ENCODE results near the gene WFIKKN2.

Gene WFIKKN2

GRCh38 chr17:50807675-50808074 is 27.7 kb upstream of the WFIKKN2 start:
- no peak for TF ChIP-seq CTCF (IDR thresholded peaks at IDR 0.05; ENCODE audit: low read depth, low read length, missing control alignments)
- DNase-seq (ENCODE audit: low read depth), result no peak
- in situ Hi-C loops (cut with HindIII; ENCODE audit: low sequenced_read_pairs), result no loop called here
- no peak overlapping the region for H3K4me3 ChIP-seq (ENCODE audit: low read depth, low read length)

- in situ Hi-C loops (cut with HindIII; ENCODE audit: low sequenced_read_pairs), result no loop called here
- H3K4me3 ChIP-seq (ENCODE audit: low read depth, low read length), result no peak overlapping the region
- no peak for DNase-seq (ENCODE audit: low read depth)
- TF ChIP-seq CTCF (IDR thresholded peaks at IDR 0.05; ENCODE audit: low read depth, low read length, missing control alignments), result no peak
Measured at GRCh38 chr17:50808413-50808812, 27.0 kb upstream of the WFIKKN2 start.

- no peak for TF ChIP-seq CTCF (IDR thresholded peaks at IDR 0.05; ENCODE audit: low read depth, low read length, missing control alignments)
- in situ Hi-C loops (cut with HindIII; ENCODE audit: low sequenced_read_pairs), result no loop called here
- H3K4me3 ChIP-seq (ENCODE audit: low read depth, low read length), result no peak overlapping the region
- no peak for DNase-seq (ENCODE audit: low read depth)
Measured at GRCh38 chr17:50808888-50809287, 26.5 kb upstream of the WFIKKN2 start.

GRCh38 chr17:50813583-50813982 is 21.8 kb upstream of the WFIKKN2 start:
- TF ChIP-seq CTCF (IDR thresholded peaks at IDR 0.05; ENCODE audit: low read depth, low read length, missing control alignments), result no peak
- no peak for DNase-seq (ENCODE audit: low read depth)
- no peak overlapping the region for H3K4me3 ChIP-seq (ENCODE audit: low read depth, low read length)
- in situ Hi-C loops (cut with HindIII; ENCODE audit: low sequenced_read_pairs), result no loop called here

- TF ChIP-seq CTCF (IDR thresholded peaks at IDR 0.05; ENCODE audit: low read depth, low read length, missing control alignments), result no peak
- in situ Hi-C loops (cut with HindIII; ENCODE audit: low sequenced_read_pairs), result no loop called here
- H3K4me3 ChIP-seq (ENCODE audit: low read depth, low read length), result no peak overlapping the region
- no peak for DNase-seq (ENCODE audit: low read depth)
Measured at GRCh38 chr17:50815400-50815799, 20.0 kb upstream of the WFIKKN2 start.

GRCh38 chr17:50816271-50816670 is 19.1 kb upstream of the WFIKKN2 start:
- DNase-seq (ENCODE audit: low read depth), result no peak
- no peak overlapping the region for H3K4me3 ChIP-seq (ENCODE audit: low read depth, low read length)
- no peak for TF ChIP-seq CTCF (IDR thresholded peaks at IDR 0.05; ENCODE audit: low read depth, low read length, missing control alignments)
- in situ Hi-C loops (cut with HindIII; ENCODE audit: low sequenced_read_pairs), result no loop called here
